ENCODE results near the gene LRP1. TPM values are rescaled to one million over a fixed set of nuclear protein-coding genes. Genes with fewer than 3 reads are reported as not detected.

The LRP1 gene
- total RNA-seq, 1 donor from 2014 or later = 0.95 TPM

DNA sequence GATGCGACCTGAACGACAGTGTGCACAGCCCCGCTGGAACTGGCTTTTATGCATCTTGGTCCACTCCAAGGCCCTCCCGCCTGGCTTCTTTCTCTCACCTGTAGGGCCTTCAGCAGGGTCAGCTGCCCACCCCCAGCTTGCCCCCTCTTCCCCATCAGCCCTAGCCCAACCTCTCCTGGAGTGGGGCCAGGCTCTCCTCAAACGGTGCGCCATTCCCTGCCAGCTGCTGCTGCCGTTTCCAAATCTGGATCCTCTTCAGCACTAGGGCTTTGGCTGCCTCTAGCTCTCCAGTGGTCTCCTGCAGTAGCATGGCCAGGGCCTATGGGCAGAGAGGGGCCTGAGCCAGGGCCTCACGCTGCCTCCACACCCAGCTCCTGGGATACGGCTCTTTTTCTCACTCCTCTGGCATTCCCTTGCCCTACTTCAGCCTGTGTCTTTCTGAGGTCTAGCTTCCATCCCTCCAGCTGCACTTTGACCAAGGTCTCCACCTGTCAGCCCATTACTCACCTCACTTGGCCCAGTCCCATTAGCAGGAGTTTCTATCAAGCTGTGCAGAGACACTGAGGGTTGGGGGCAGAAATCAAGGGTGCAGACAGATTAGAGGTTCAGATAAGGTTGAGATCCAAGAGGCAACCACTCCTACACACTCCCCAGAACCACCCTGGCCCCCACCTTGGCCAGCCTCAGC lies 22.1 kb upstream of the LRP1 start:
- H3K27ac Mint-ChIP-seq = no peak overlapping the region
- no peaks in the 10 kb centered on the region for H3K27me3 Mint-ChIP-seq
- intact Hi-C loops (cut with micrococcal nuclease) = no loop called here
- peaks cover 89% of the 10 kb centered on the region for H3K36me3 Mint-ChIP-seq (ENCODE audit: low read depth)
- H3K4me3 Mint-ChIP-seq = no peak overlapping the region
- ChIA-PET POLR2A (interaction anchor here (0.6 to 17.0 kb wide), 4 partner anchors 12 to 43 kb away, joined by 5 to 692 read pairs (median 182); partner anchors contain the start of genes NAB2 and NEMP1), CTCF (no interaction called here)
- ATAC-seq (ENCODE audit: low read depth) (no peak), DNase-seq (no peak)
- H3K4me1 Mint-ChIP-seq = peaks cover 50% of the 10 kb centered on the region
- TF ChIP-seq, protein P1, sequence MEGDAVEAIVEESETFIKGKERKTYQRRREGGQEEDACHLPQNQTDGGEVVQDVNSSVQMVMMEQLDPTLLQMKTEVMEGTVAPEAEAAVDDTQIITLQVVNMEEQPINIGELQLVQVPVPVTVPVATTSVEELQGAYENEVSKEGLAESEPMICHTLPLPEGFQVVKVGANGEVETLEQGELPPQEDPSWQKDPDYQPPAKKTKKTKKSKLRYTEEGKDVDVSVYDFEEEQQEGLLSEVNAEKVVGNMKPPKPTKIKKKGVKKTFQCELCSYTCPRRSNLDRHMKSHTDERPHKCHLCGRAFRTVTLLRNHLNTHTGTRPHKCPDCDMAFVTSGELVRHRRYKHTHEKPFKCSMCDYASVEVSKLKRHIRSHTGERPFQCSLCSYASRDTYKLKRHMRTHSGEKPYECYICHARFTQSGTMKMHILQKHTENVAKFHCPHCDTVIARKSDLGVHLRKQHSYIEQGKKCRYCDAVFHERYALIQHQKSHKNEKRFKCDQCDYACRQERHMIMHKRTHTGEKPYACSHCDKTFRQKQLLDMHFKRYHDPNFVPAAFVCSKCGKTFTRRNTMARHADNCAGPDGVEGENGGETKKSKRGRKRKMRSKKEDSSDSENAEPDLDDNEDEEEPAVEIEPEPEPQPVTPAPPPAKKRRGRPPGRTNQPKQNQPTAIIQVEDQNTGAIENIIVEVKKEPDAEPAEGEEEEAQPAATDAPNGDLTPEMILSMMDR (IDR thresholded peaks at IDR 0.05) = no peak
- no peaks in the 10 kb centered on the region for H3K9me3 Mint-ChIP-seq

DNA sequence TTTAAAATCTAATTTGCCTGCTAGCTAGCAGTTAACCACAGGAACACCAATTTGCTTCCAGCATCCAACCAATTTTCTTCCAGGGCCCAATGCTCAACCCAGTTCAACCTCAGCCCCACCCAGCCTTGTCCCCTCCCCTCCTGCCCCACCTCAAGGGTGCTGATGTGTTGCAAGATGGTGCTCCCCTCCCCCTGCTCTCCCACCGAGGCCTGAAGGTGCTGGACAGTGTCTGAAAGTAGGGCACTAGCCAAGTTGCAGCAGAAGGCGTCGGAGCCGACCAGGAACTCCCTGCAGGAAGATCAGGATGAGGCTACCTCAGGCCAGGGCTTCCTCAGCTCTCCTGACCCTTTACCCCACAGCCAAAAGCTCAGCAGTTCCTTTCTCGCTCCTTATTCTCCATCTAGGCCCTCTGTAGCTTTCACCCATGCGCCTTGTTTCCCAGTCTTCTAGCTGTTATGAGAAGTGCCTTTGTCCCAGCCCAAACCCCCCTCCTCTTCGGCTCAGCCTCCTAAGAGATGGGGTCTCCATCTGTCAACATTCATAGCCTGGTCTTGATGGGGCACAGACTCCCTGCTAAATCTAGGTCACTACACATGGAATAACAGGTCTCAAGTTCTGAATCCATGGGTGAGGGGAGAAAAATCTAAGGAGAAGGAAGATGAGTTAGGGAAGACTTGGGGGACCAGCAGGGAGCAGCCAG lies 20.7 kb upstream of the LRP1 start:
- ChIA-PET POLR2A (interaction anchor here (0.6 to 17.0 kb wide), 5 partner anchors 13 to 1138 kb away, joined by 4 to 692 read pairs (median 6); partner anchors contain the start of genes NAB2 and NEMP1), CTCF (interaction anchor here (1.1 kb wide), 1 partner anchor 10 kb away, joined by 3 read pairs; no protein-coding TSS in a partner anchor)
- TF ChIP-seq, protein P1 (IDR thresholded peaks at IDR 0.05) = no peak
- ATAC-seq (ENCODE audit: low read depth) (no peak), DNase-seq (no peak)
- no peaks in the 10 kb centered on the region for H3K27me3 Mint-ChIP-seq
- peak overlapping the region; percentile 60 for H3K27ac Mint-ChIP-seq
- H3K4me1 Mint-ChIP-seq = peaks cover 50% of the 10 kb centered on the region
- intact Hi-C loops (cut with micrococcal nuclease) = no loop called here
- peaks cover 84% of the 10 kb centered on the region for H3K36me3 Mint-ChIP-seq (ENCODE audit: low read depth)
- no peaks in the 10 kb centered on the region for H3K9me3 Mint-ChIP-seq
- no peak overlapping the region for H3K4me3 Mint-ChIP-seq

DNA sequence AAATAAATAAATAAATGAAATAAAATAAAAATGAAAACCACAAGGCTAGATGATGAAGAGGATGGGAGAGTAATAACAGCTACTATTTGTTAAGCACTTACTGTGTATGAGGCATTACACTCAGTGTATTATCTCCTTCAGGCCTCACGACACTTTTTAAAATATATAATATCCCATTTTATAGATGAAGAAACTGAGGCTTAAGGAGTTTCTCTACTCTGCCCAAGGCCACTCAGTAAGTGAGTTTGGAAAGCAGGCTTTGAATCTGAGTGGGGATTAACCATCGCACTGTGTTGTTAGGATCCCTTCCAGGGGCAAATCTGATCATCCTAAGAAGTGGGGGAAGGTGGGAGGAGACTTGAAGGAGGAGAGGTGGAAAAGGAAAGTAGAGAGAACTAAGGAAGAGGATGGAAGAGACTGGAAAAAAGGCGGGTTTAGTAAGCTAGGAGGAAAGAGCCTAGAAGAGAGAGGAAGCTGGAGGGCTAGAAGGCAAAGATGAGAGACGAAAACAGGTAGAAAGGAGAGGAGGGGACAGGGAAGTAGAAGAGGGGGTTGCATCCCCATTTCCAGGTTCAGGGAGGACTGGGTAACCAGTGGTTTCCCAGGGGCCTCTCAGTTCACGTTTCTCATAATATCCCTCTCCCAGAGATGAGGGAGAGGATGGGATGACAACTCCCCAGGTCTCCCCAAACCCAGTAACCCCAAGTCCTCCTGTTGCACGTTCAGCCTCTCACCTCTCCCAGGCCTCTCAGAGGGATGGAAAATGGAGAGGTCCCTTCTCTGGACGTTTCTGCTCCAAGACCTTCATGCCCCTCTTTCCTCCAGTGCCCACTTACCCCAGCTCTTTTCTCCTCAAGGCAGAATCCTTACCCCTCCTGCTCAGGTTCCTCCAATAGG lies 18.8 kb upstream of the LRP1 start:
- CTCF ChIA-PET = interaction anchor here (1.4 to 3.9 kb wide), 3 partner anchors 15 to 44 kb away, joined by 3 to 368 read pairs (median 9); no protein-coding TSS in a partner anchor
- POLR2A ChIA-PET = interaction anchor here (1.3 to 17.0 kb wide), 10 partner anchors 15 to 474 kb away, joined by 3 to 692 read pairs (median 36); partner anchors contain the start of genes LRP1, NAB2, NEMP1 and PRIM1
- no peaks in the 10 kb centered on the region for H3K27me3 Mint-ChIP-seq
- peaks cover 69% of the 10 kb centered on the region for H3K36me3 Mint-ChIP-seq (ENCODE audit: low read depth)
- no peak for ATAC-seq (ENCODE audit: low read depth)
- TF ChIP-seq, protein P1 (IDR thresholded peaks at IDR 0.05) = no peak
- no peak for DNase-seq
- H3K27ac Mint-ChIP-seq = peak overlapping the region; percentile 98
- intact Hi-C loops (cut with micrococcal nuclease) = loop anchor here (1.0 kb wide), 3 partner anchors 15 to 477 kb away; no protein-coding TSS in a partner anchor
- no peaks in the 10 kb centered on the region for H3K9me3 Mint-ChIP-seq
- peak overlapping the region; percentile 100 for H3K4me3 Mint-ChIP-seq
- peaks cover 51% of the 10 kb centered on the region for H3K4me1 Mint-ChIP-seq

DNA sequence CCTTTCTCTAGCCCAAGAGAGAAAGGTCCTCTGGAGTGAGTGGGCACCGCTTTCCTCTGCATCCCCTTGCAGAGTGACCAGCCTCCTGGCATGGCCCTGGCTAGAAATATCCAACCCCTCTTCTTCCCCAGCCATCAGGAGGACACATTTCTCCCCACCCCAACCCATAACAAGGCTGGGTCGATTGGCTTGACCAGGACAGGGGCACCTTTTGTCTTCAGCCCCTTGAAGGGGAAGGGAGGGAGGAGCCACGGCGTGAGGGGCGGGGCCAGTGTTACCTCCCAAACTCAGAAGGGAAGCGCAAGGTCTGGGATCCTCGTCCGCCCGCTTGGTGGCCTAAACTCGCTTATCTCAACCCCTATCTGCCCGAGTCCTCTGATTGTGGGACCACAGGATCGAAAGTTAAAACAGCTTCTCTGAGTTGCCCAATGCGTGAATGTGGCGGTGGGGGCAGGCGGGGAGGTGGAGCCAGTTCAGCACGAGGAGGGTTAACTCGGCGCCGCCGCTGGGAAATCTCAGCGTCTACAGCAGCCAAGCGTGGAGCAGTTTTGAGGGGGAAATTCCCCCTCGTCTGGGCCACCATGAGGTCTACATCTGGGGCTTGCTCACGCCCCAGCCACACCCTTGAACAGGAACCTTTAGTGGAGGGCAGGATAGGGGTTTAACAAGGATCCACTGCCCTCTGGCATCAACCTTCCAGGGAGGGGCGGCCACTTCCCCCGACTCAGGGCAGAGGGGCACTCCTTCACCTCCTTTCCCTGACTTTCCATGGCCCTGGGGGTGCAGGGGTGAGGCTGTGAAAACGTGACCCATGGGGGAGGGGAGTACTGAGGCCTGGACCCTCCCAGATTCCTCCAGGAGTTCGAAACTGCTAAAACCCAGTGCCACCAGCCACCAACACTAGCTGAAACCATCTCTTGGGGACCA lies 17.9 kb upstream of the LRP1 start:
- Mint-ChIP-seq H3K9me3 (no peaks in the 10 kb centered on the region), H3K27ac (peak overlapping the region; percentile 98), H3K4me1 (peaks cover 46% of the 10 kb centered on the region), H3K4me3 (peak overlapping the region; percentile 100), H3K27me3 (no peaks in the 10 kb centered on the region), H3K36me3 (ENCODE audit: low read depth) (peaks cover 60% of the 10 kb centered on the region)
- ChIA-PET CTCF (interaction anchor here (1.5 to 3.9 kb wide), 15 partner anchors 12 to 596 kb away, joined by 4 to 368 read pairs (median 12); partner anchors contain the start of genes NEMP1 and ZBTB39), POLR2A (interaction anchor here (0.5 to 17.0 kb wide), 30 partner anchors 11 to 1652 kb away, joined by 3 to 692 read pairs (median 10); partner anchors contain the start of genes LRP1, NAB2, NACA and NEMP1)
- intact Hi-C loops (cut with micrococcal nuclease) = loop anchor here (1.0 kb wide), 5 partner anchors 16 to 984 kb away; partner anchors contain the start of gene NACA
- TF ChIP-seq, protein P1 (IDR thresholded peaks at IDR 0.05) = no peak
- peak; percentile 70 for DNase-seq
- ATAC-seq (ENCODE audit: low read depth) = peak; percentile 67
